H1 (cell line): Measurements from ENCODE around the gene STK11.

Source experiments
- MAX ChIP-seq: IDR thresholded peaks from 2 replicates; pipeline ENCODE4 v1.6.1; 2012; ENCODE audit warnings: inconsistent platforms
- POLR2A ChIP-seq, 2 experiments: IDR thresholded peaks; 1 replicate in 1 of 2; 2 replicates in 1 of 2; pipeline ENCODE4 v1.6.1; 2011; ENCODE audit warnings: low read depth in 2 of 2, low read length in 2 of 2, mild to moderate bottlenecking in 2 of 2; ENCODE audit errors: control extremely low read depth in 1 of 2
- SIN3A ChIP-seq, 2 experiments: IDR thresholded peaks in 1 of 2; conservative IDR thresholded peaks in 1 of 2; 2 replicates each; pipeline ENCODE4 v1.6.1; 2011 to 2012; ENCODE audit warnings: low read length in 2 of 2, improper control_type of control experiment in 1 of 2, low read depth in 1 of 2, mild to moderate bottlenecking in 1 of 2
- SP1 ChIP-seq: IDR thresholded peaks from 2 replicates; pipeline ENCODE4 v1.6.1; 2011; ENCODE audit warnings: low read depth, low read length

GRCh38 chr19:1213391-1214286 lies 8.1 kb downstream of the STK11 start:
- TF ChIP-seq POLR2A (IDR thresholded peaks at IDR 0.05; ENCODE audit: control extremely low read depth in 1 of 2, low read depth in 2 of 2, low read length in 2 of 2) = no peak
- TF ChIP-seq SIN3A (conservative IDR thresholded peaks at IDR 0.05 in 1 of 2, IDR thresholded peaks at IDR 0.05 in 1 of 2; ENCODE audit: low read depth in 1 of 2, low read length in 2 of 2) = no peak
- TF ChIP-seq SP1 = no peak
- no peak for TF ChIP-seq MAX
